GM12891 (cell line): ENCODE measurements around the gene SDCCAG8.

ENCODE experiments used
- PAX5 ChIP-seq: IDR thresholded peaks from 2 replicates; pipeline ENCODE4 v1.6.1; 2011; ENCODE audit warnings: low read length, moderate library complexity, mild to moderate bottlenecking; ENCODE audit not compliant: insufficient read depth, severe bottlenecking
- POLR2A ChIP-seq: IDR thresholded peaks from 2 replicates; pipeline ENCODE4 v1.6.1; 2011; ENCODE audit warnings: low read depth, low read length, control low read depth
- POLR2AphosphoS5 ChIP-seq: IDR thresholded peaks from 2 replicates; pipeline ENCODE4 v1.6.1; 2011; ENCODE audit warnings: low read depth, low read length, control low read depth

DNA sequence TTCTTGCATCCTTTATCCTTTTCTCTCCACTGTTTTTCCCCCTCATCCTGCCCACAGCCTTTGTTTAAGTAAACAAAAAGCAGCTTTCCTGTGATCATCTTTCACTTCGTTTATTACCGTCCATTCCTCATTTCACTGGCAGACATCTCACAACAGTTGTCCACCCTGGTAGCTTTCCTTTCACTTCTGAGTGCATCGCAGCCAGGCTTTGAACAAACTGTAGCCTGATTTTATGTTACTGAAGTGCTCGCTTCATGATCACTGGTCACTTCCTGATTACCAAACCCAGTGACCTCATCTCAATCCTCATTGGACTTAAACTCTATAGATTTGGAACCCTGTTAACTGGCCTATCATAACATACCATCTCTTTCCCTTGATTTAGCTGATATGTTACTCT is 67.7 kb downstream of the SDCCAG8 start:
- TF ChIP-seq POLR2A (no peak), POLR2AphosphoS5 (no peak), PAX5 (no peak)
